GM12878 (cell line): ENCODE data around the gene PIF1. TPM values are rescaled to one million over a fixed set of nuclear protein-coding genes. Genes with fewer than 3 reads are reported as not detected.

Experiments used
- ATAC-seq: fragments of 200-7000 bp; cut with Tn5 transposase; 3 replicates; pipeline ENCODE4 v1.9.1; 2020; ENCODE audit warnings: mild to moderate bottlenecking, moderate library complexity
- BruUV-seq: library from RNA; stranded (reverse); fragments of 400-500 nt; replicated peaks from 2 replicates; lab custom pipeline; 2021; lab: Mats Ljungman, UMichigan
- CTCF ChIA-PET: fragments of 300-600 bp; sonication (Branson Sonifier 250); formaldehyde crosslinking; extraction: SDS; loops from one replicate; lab custom pipeline; 2021; ENCODE audit warnings: inconsistent platforms; lab: Yijun Ruan, JAX
- POLR2A ChIA-PET: fragments of 350-600 bp; formaldehyde crosslinking; extraction: SDS; loops from one replicate; lab custom pipeline; 2021; ENCODE audit warnings: inconsistent platforms; lab: Charles Lee
- RAD21 ChIA-PET: fragments of 300-600 bp; sonication (Branson Sonifier 250); formaldehyde crosslinking; loops from one replicate; lab custom pipeline; 2023; ENCODE audit warnings: antibody characterized with exemption; ENCODE audit not compliant: unreplicated experiment; lab: Charles Lee
- SMC1A ChIA-PET: fragments of 300-600 bp; sonication (Branson Sonifier 250); formaldehyde crosslinking; loops from one replicate; lab custom pipeline; 2023; ENCODE audit not compliant: unreplicated experiment, uncharacterized antibody; lab: Charles Lee
- DNase-seq: peaks from one replicate; pipeline ENCODE4 v3.0.0-alpha.2; 2011; ENCODE audit warnings: low read depth, low spot score
- FAIRE-seq: peaks from 3 replicates; lab custom pipeline; 2011; peaks lifted over from hg19 to GRCh38; lab: Jason Lieb, UNC
- H2AFZ ChIP-seq: 2 replicates; pipeline ENCODE4 v1.6.0; 2011; ENCODE audit warnings: low read depth, low read length, control low read depth; ENCODE audit not compliant: control insufficient read depth
- H3K27ac ChIP-seq: 2 replicates; pipeline ENCODE4 v1.5.1; 2011; ENCODE audit warnings: control low read depth; ENCODE audit not compliant: control insufficient read depth, insufficient read depth
- H3K27me3 ChIP-seq, 2 experiments: replicated peaks in 1 of 2; 2 replicates each; pipeline versions ENCODE4 v1.6.0 to v1.6.1; 2011; ENCODE audit warnings: low read length in 1 of 2; ENCODE audit not compliant: control insufficient read depth in 2 of 2, insufficient read depth in 2 of 2
- H3K36me3 ChIP-seq, 2 experiments: 2 replicates each; pipeline ENCODE4 v1.5.1; 2011; ENCODE audit warnings: low read length in 1 of 2; ENCODE audit not compliant: control insufficient read depth in 2 of 2, insufficient read depth in 2 of 2
- H3K4me1 ChIP-seq: 2 replicates; pipeline ENCODE4 v1.6.1; 2011; ENCODE audit warnings: mild to moderate bottlenecking, low read length, moderate library complexity, mixed read lengths; ENCODE audit not compliant: control insufficient read depth, insufficient read depth
- H3K4me2 ChIP-seq: 2 replicates; pipeline ENCODE4 v1.6.0; 2011; ENCODE audit warnings: control low read depth; ENCODE audit not compliant: control insufficient read depth, insufficient read depth
- H3K4me3 ChIP-seq: fragments of 200-600 bp; sonication (generic); 2 replicates; pipeline ENCODE4 v1.5.1; 2016
- H3K79me2 ChIP-seq: 2 replicates; pipeline ENCODE4 v1.6.0; 2011; ENCODE audit warnings: low read length; ENCODE audit not compliant: control insufficient read depth, insufficient read depth
- H3K9ac ChIP-seq: 2 replicates; pipeline ENCODE4 v1.8.0; 2011; ENCODE audit warnings: low read length, control low read depth, mixed read lengths; ENCODE audit not compliant: control insufficient read depth, insufficient read depth
- H3K9me3 ChIP-seq: replicated peaks from 3 replicates; pipeline ENCODE4 v1.5.1; 2011; ENCODE audit warnings: mild to moderate bottlenecking, low read length; ENCODE audit not compliant: control insufficient read depth, insufficient read depth
- H4K20me1 ChIP-seq: 2 replicates; pipeline ENCODE4 v1.6.0; 2011; ENCODE audit not compliant: control insufficient read depth, insufficient read depth
- CHD1 ChIP-seq: IDR thresholded peaks from 2 replicates; pipeline ENCODE4 v1.6.1; 2012; ENCODE audit warnings: low read depth, low read length, improper control_type of control experiment
- EED ChIP-seq: sonication (generic); IDR thresholded peaks from 2 replicates; pipeline ENCODE4 v1.6.1; 2016; ENCODE audit warnings: antibody characterized with exemption, low read depth
- ETV6 ChIP-seq, 2 experiments: fragments of 450-650 bp in 1 of 2; IDR thresholded peaks in 1 of 2; conservative IDR thresholded peaks in 1 of 2; 2 replicates each; pipeline ENCODE4 v1.6.1; 2014; ENCODE audit warnings: antibody characterized with exemption in 1 of 2, borderline replicate concordance in 1 of 2, low read depth in 1 of 2, mild to moderate bottlenecking in 1 of 2, moderate library complexity in 1 of 2
- EZH2 ChIP-seq: IDR thresholded peaks from 2 replicates; pipeline ENCODE4 v1.6.1; 2012; ENCODE audit warnings: low read depth, mild to moderate bottlenecking, control low read depth, inconsistent platforms, low read length, borderline replicate concordance; ENCODE audit not compliant: control insufficient read depth
- FOXM1 ChIP-seq: IDR thresholded peaks from 2 replicates; pipeline ENCODE4 v1.6.1; 2012; ENCODE audit warnings: low read depth, mild to moderate bottlenecking, inconsistent platforms, low read length, moderate library complexity
- GATAD2B ChIP-seq: fragments of 450-650 bp; conservative IDR thresholded peaks from 2 replicates; pipeline ENCODE4 v1.6.1; 2017; ENCODE audit warnings: low read depth, mild to moderate bottlenecking, moderate library complexity
- NFYA ChIP-seq: IDR thresholded peaks from 2 replicates; pipeline ENCODE4 v1.6.1; 2011; ENCODE audit warnings: low read depth, mild to moderate bottlenecking, low read length, improper control_type of control experiment, borderline replicate concordance
- SKIL ChIP-seq: fragments of 450-650 bp; IDR thresholded peaks from 2 replicates; pipeline ENCODE4 v1.6.1; 2017; ENCODE audit warnings: mild to moderate bottlenecking, low read depth, inconsistent platforms; ENCODE audit not compliant: poor library complexity, severe bottlenecking
- STAT3 ChIP-seq: IDR thresholded peaks from 2 replicates; pipeline ENCODE4 v1.6.1; 2011; ENCODE audit warnings: low read depth, low read length, improper control_type of control experiment
- YY1 ChIP-seq: IDR thresholded peaks from 2 replicates; pipeline ENCODE4 v1.6.1; 2011; ENCODE audit warnings: low read depth, mild to moderate bottlenecking, low read length
- ZNF622 ChIP-seq: fragments of 450-650 bp; IDR thresholded peaks from 2 replicates; pipeline ENCODE4 v1.6.1; 2017; ENCODE audit warnings: mild to moderate bottlenecking, inconsistent platforms
- WGBS: methylation state at CpG from one replicate; pipeline ENCODE4 v1.1.6; 2016; ENCODE audit warnings: low lambda C conversion rate; ENCODE audit not compliant: insufficient replicate concordance, insufficient coverage; ENCODE audit errors: missing lambda C conversion rate; 5-methylcytosine and 5-hydroxymethylcytosine counted together
- in situ Hi-C: fragments of 300-500 bp; cut with MboI; formaldehyde crosslinking; loops from 9 replicates; pipeline ENCODE4 v1.14.3; 2018; ENCODE audit warnings: mixed read lengths
- intact Hi-C: fragments of 100-400 bp; cut with micrococcal nuclease; formaldehyde crosslinking; loops from one replicate; pipeline ENCODE4 v1.14.2; 2022; ENCODE audit not compliant: unreplicated experiment
- polyA plus RNA-seq, 11 experiments: library from polyadenylated mRNA; depleted of rRNA in 4 of 11; unstranded in 6 of 11; stranded (reverse) in 5 of 11; fragments of >200 nt; fragmentation: Nextera tagmentation in 4 of 11; fragmentation: Illumina TruSeq in 1 of 11; extraction: Ambion mirVana in 4 of 11; extraction: Trizol in 1 of 11; gene quantifications; 1 replicate in 1 of 11; 2 replicates in 10 of 11; pipeline versions ENCODE4 v1.2.1 to v1.2.3, GENCODE V29; 2011 to 2016; ENCODE audit warnings: inconsistent platforms in 2 of 11, missing spikeins in 2 of 11, low read depth in 1 of 11
- total RNA-seq, 4 experiments: library from RNA; depleted of rRNA in 3 of 4; stranded (reverse); fragments of >200 nt in 3 of 4; fragmentation: Illumina TruSeq in 1 of 4; extraction: Trizol in 1 of 4; gene quantifications; 2 replicates each; pipeline versions ENCODE4 v1.2.1 to v1.2.3, GENCODE V29; 2013 to 2021
- TF ChIP-seq, protein P1 (sequence below): IDR thresholded peaks from 2 replicates; pipeline ENCODE4 v1.6.1; 2011; ENCODE audit warnings: borderline replicate concordance, low read depth, mild to moderate bottlenecking, moderate library complexity, low read length; ENCODE audit not compliant: insufficient read depth, poor library complexity, severe bottlenecking
- TF ChIP-seq, protein P2 (sequence below): fragments of 450-650 bp; conservative IDR thresholded peaks from 2 replicates; pipeline ENCODE4 v1.6.1; 2017; ENCODE audit warnings: mild to moderate bottlenecking, moderate library complexity
- TF ChIP-seq, protein P3 (sequence below), 3 experiments: IDR thresholded peaks in 2 of 3; conservative IDR thresholded peaks in 1 of 3; 2 replicates each; pipeline ENCODE4 v1.5.1; 2011; ENCODE audit warnings: low read depth in 3 of 3, low read length in 3 of 3, mild to moderate bottlenecking in 3 of 3, control low read depth in 2 of 3, moderate library complexity in 2 of 3, inconsistent platforms in 1 of 3, mixed read lengths in 1 of 3; ENCODE audit not compliant: control insufficient read depth in 2 of 3, insufficient read depth in 1 of 3; ENCODE audit errors: extremely low read depth in 1 of 3

The PIF1 gene
- total and polyA plus RNA-seq, 10 of the 15 experiments (the other 5 are each of a cell fraction or from before 2014, with no cell fraction given) = 3.7 to 68.9 (median 31.1) TPM

GRCh38 chr15:64774037-64774628 lies 51.3 kb downstream of the PIF1 start (continued):
- TF ChIP-seq NFYA (no peak), YY1 (no peak)
- TF ChIP-seq, protein P1, sequence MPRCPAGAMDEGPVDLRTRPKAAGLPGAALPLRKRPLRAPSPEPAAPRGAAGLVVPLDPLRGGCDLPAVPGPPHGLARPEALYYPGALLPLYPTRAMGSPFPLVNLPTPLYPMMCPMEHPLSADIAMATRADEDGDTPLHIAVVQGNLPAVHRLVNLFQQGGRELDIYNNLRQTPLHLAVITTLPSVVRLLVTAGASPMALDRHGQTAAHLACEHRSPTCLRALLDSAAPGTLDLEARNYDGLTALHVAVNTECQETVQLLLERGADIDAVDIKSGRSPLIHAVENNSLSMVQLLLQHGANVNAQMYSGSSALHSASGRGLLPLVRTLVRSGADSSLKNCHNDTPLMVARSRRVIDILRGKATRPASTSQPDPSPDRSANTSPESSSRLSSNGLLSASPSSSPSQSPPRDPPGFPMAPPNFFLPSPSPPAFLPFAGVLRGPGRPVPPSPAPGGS = no peak

DNA sequence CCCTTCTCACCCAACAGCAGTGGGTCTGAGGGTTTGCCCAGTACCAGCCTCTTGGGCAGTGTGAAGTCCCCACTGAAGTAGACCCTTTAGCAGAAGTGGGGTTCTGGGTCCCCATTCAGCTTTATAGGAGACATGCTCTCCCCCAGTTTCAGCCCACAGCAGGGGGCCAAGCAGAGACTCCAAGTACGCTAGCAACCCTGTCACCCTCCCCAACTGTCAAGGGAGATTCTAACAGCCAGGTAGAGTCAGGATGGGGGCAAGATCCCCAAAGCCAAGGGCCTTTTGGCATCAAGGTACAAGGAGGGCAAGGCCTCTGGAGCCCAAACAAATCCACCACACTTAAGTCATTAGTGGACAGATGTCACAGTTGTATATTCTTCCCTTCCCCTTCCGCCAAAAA lies 51.8 kb downstream of the PIF1 start:
- no peak overlapping the region for H3K9ac ChIP-seq
- in situ Hi-C loops (no loop called here), intact Hi-C loops (no loop called here)
- SMC1A ChIA-PET = interaction anchor here (0.8 kb wide), 1 partner anchor 63 kb away, joined by 3 read pairs; no protein-coding TSS in a partner anchor
- peaks cover 10 to 17% of the 10 kb centered on the region in 2 experiments for H3K27me3 ChIP-seq
- 100% methylated on average over 2 of the region's 2 CpGs for WGBS
- H3K79me2 ChIP-seq = no peaks in the 10 kb centered on the region
- no peak overlapping the region for H2AFZ ChIP-seq
- H3K4me2 ChIP-seq = no peak overlapping the region
- RAD21 ChIA-PET = no interaction called here
- CTCF ChIA-PET = no interaction called here
- POLR2A ChIA-PET = interaction anchor here (0.6 kb wide), 1 partner anchor 67 kb away, joined by 8 read pairs; no protein-coding TSS in a partner anchor
- no peak for ATAC-seq
- H3K27ac ChIP-seq = no peak overlapping the region
- no peaks in the 10 kb centered on the region for H3K36me3 ChIP-seq
- no peaks in the 10 kb centered on the region for H3K9me3 ChIP-seq
- BruUV-seq = no TSS peak
- DNase-seq = no peak
- FAIRE-seq = no peak
- H3K4me1 ChIP-seq = no peaks in the 10 kb centered on the region
- H3K4me3 ChIP-seq = no peak overlapping the region
- H4K20me1 ChIP-seq = no peaks in the 10 kb centered on the region
- TF ChIP-seq ETV6 (conservative IDR thresholded peaks at IDR 0.05 in 1 of 2, IDR thresholded peaks at IDR 0.05 in 1 of 2; ENCODE audit: borderline replicate concordance in 1 of 2, low read depth in 1 of 2) (no peak), FOXM1 (no peak), EED (no peak), GATAD2B (no peak), SKIL (no peak), EZH2 (no peak), STAT3 (no peak), ZNF622 (no peak), CHD1 (no peak)
- TF ChIP-seq, protein P2, sequence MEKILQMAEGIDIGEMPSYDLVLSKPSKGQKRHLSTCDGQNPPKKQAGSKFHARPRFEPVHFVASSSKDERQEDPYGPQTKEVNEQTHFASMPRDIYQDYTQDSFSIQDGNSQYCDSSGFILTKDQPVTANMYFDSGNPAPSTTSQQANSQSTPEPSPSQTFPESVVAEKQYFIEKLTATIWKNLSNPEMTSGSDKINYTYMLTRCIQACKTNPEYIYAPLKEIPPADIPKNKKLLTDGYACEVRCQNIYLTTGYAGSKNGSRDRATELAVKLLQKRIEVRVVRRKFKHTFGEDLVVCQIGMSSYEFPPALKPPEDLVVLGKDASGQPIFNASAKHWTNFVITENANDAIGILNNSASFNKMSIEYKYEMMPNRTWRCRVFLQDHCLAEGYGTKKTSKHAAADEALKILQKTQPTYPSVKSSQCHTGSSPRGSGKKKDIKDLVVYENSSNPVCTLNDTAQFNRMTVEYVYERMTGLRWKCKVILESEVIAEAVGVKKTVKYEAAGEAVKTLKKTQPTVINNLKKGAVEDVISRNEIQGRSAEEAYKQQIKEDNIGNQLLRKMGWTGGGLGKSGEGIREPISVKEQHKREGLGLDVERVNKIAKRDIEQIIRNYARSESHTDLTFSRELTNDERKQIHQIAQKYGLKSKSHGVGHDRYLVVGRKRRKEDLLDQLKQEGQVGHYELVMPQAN = no peak
- TF ChIP-seq, protein P3, sequence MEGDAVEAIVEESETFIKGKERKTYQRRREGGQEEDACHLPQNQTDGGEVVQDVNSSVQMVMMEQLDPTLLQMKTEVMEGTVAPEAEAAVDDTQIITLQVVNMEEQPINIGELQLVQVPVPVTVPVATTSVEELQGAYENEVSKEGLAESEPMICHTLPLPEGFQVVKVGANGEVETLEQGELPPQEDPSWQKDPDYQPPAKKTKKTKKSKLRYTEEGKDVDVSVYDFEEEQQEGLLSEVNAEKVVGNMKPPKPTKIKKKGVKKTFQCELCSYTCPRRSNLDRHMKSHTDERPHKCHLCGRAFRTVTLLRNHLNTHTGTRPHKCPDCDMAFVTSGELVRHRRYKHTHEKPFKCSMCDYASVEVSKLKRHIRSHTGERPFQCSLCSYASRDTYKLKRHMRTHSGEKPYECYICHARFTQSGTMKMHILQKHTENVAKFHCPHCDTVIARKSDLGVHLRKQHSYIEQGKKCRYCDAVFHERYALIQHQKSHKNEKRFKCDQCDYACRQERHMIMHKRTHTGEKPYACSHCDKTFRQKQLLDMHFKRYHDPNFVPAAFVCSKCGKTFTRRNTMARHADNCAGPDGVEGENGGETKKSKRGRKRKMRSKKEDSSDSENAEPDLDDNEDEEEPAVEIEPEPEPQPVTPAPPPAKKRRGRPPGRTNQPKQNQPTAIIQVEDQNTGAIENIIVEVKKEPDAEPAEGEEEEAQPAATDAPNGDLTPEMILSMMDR (IDR thresholded peaks at IDR 0.05 in 2 of 3, conservative IDR thresholded peaks at IDR 0.05 in 1 of 3; ENCODE audit: control insufficient read depth in 2 of 3, extremely low read depth in 1 of 3, insufficient read depth in 1 of 3, low read depth in 3 of 3, low read length in 3 of 3) = no peak
